CD14-positive monocyte (primary cell): ENCODE measurements around the gene CDH13. TPM values are rescaled to one million over a fixed set of nuclear protein-coding genes. Genes with fewer than 3 reads are reported as not detected.

Experiments used
- DNase-seq, 3 donors: peaks; one replicate each; pipeline ENCODE4 v3.0.0-alpha.2; 2011 to 2022
- H2AFZ ChIP-seq: 2 replicates; pipeline ENCODE4 v1.6.0; 2012; ENCODE audit warnings: mild to moderate bottlenecking, low read depth, low read length, inconsistent platforms; ENCODE audit not compliant: insufficient read depth, poor library complexity, severe bottlenecking
- H3K27ac ChIP-seq, 2 donors: 1 replicate in 1 of 2; 2 replicates in 1 of 2; pipeline ENCODE4 v1.5.1; 2012 to 2013; ENCODE audit warnings: low read length in 2 of 2, control low read depth in 1 of 2, inconsistent platforms in 1 of 2, low read depth in 1 of 2, mild to moderate bottlenecking in 1 of 2
- H3K27me3 ChIP-seq, 2 donors: one replicate each; pipeline versions ENCODE4 v1.6.0 to v1.6.1; 2011 to 2013; ENCODE audit warnings: low read length in 2 of 2; ENCODE audit not compliant: control insufficient read depth in 2 of 2, insufficient read depth in 2 of 2
- H3K36me3 ChIP-seq, 2 donors: replicated peaks in 1 of 2; 1 replicate in 1 of 2; 2 replicates in 1 of 2; pipeline versions ENCODE4 v1.5.1 to v1.6.1; 2012 to 2013; ENCODE audit warnings: low read length in 2 of 2, control low read depth in 1 of 2, inconsistent platforms in 1 of 2, mild to moderate bottlenecking in 1 of 2; ENCODE audit not compliant: insufficient read depth in 2 of 2, control insufficient read depth in 1 of 2
- H3K4me1 ChIP-seq, 2 donors: 1 replicate in 1 of 2; 2 replicates in 1 of 2; pipeline versions ENCODE4 v1.5.1 to v1.6.1; 2012 to 2013; ENCODE audit warnings: low read length in 2 of 2, control low read depth in 1 of 2, inconsistent platforms in 1 of 2, mild to moderate bottlenecking in 1 of 2, moderate library complexity in 1 of 2; ENCODE audit not compliant: insufficient read depth in 2 of 2, control insufficient read depth in 1 of 2
- H3K4me2 ChIP-seq: replicated peaks from 2 replicates; pipeline ENCODE3; 2012; ENCODE audit warnings: low read length, moderate library complexity, mild to moderate bottlenecking; ENCODE audit not compliant: poor library complexity, severe bottlenecking; ENCODE audit errors: extremely low read depth
- H3K4me3 ChIP-seq, 3 experiments: fragments of 200-600 bp in 1 of 3; sonication (generic) in 1 of 3; replicated peaks in 1 of 3; 1 replicate in 2 of 3; 2 replicates in 1 of 3; pipeline ENCODE4 v1.5.1; 2011 to 2013; ENCODE audit warnings: low read length in 3 of 3, mild to moderate bottlenecking in 3 of 3, control low read depth in 2 of 3, low read depth in 2 of 3, inconsistent platforms in 1 of 3, moderate library complexity in 1 of 3
- H3K79me2 ChIP-seq: 2 replicates; pipeline ENCODE4 v1.6.0; 2012; ENCODE audit warnings: mild to moderate bottlenecking, control low read depth, inconsistent platforms, low read length, moderate library complexity; ENCODE audit not compliant: insufficient read depth
- H3K9ac ChIP-seq: 2 replicates; pipeline ENCODE4 v1.6.0; 2017; ENCODE audit warnings: low read length, mild to moderate bottlenecking; ENCODE audit not compliant: insufficient read depth, poor library complexity, severe bottlenecking
- H3K9me3 ChIP-seq, 2 donors: replicated peaks in 1 of 2; 1 replicate in 1 of 2; 2 replicates in 1 of 2; pipeline versions ENCODE4 v1.5.1 to v1.6.1; 2012 to 2013; ENCODE audit warnings: low read length in 2 of 2, control low read depth in 1 of 2; ENCODE audit not compliant: control insufficient read depth in 1 of 2, insufficient read depth in 1 of 2
- H4K20me1 ChIP-seq: 2 replicates; pipeline ENCODE4 v1.6.0; 2012; ENCODE audit warnings: mild to moderate bottlenecking, low read length, control low read depth, moderate library complexity; ENCODE audit not compliant: insufficient read depth
- H3K27ac Mint-ChIP-seq, 7 donors: one replicate each; pipeline ENCODE4 v1.8.0; 2020; ENCODE audit warnings: mild to moderate bottlenecking in 7 of 7, mixed read lengths in 7 of 7, moderate library complexity in 6 of 7, inconsistent platforms in 2 of 7
- H3K27me3 Mint-ChIP-seq, 3 donors: one replicate each; pipeline ENCODE4 v1.8.0; 2021 to 2022; ENCODE audit warnings: low read depth in 3 of 3, mild to moderate bottlenecking in 3 of 3, mixed read lengths in 3 of 3, moderate library complexity in 3 of 3, inconsistent platforms in 1 of 3
- H3K36me3 Mint-ChIP-seq, 2 donors: one replicate each; pipeline ENCODE4 v1.8.0; 2020; ENCODE audit warnings: mixed read lengths in 2 of 2, inconsistent platforms in 1 of 2, mild to moderate bottlenecking in 1 of 2
- H3K4me1 Mint-ChIP-seq: one replicate; pipeline ENCODE4 v1.8.0; 2020; ENCODE audit warnings: mild to moderate bottlenecking, mixed read lengths
- H3K4me3 Mint-ChIP-seq, 2 donors: one replicate each; pipeline ENCODE4 v1.8.0; 2020; ENCODE audit warnings: mild to moderate bottlenecking in 2 of 2, mixed read lengths in 2 of 2, moderate library complexity in 1 of 2
- H3K9me3 Mint-ChIP-seq, 7 donors: one replicate each; pipeline ENCODE4 v1.8.0; 2020 to 2022; ENCODE audit warnings: mixed read lengths in 7 of 7, mild to moderate bottlenecking in 6 of 7, moderate library complexity in 6 of 7, inconsistent platforms in 2 of 7
- WGBS: methylation state at CpG from one replicate; pipeline ENCODE4 v1.1.5; 2013; ENCODE audit warnings: missing lambda C conversion rate; ENCODE audit not compliant: insufficient coverage; 5-methylcytosine and 5-hydroxymethylcytosine counted together
- intact Hi-C, 2 donors: fragments of 100-400 bp; cut with micrococcal nuclease; formaldehyde crosslinking; loops; one replicate each; pipeline versions ENCODE4 v1.15.0 to v1.15.1; 2023
- polyA plus RNA-seq, 3 donors: library from polyadenylated mRNA; depleted of rRNA in 1 of 3; unstranded in 2 of 3; stranded (reverse) in 1 of 3; fragments of 300-500 nt in 2 of 3; fragments of >200 nt in 1 of 3; fragmentation: Illumina TruSeq in 2 of 3; gene quantifications; 1 replicate in 2 of 3; 2 replicates in 1 of 3; pipeline ENCODE4 v1.2.3, GENCODE V29; 2012 to 2021
- TF ChIP-seq, protein P1 (sequence below): fragments of 200-600 bp; IDR thresholded peaks from one replicate; pipeline ENCODE4 v1.8.0; 2022; ENCODE audit warnings: antibody characterized with exemption, mild to moderate bottlenecking

The CDH13 gene
- polyA plus RNA-seq, 3 donors: 0.13 to 0.19 TPM; not detected in 1

DNA sequence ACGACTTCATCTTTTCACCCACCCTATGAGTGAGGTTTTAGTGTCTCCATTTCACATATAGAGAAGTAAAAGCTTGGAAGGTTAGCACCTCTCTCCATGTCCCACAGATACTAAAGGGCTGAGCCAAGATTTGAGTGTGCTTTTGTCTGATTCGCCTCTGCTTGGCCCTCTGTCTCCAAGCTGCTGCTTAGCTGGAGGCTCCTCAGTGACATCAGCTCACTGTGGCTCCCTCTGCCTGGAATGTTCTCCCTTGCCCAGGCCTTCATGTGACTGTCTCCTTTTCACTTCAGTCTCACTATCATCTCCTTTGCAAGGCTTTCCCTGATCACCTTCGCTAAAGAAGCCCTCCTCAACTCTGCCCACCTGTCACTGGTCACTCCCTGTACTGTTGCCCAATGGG is 1096.5 kb downstream of the CDH13 start:
- TF ChIP-seq, protein P1, sequence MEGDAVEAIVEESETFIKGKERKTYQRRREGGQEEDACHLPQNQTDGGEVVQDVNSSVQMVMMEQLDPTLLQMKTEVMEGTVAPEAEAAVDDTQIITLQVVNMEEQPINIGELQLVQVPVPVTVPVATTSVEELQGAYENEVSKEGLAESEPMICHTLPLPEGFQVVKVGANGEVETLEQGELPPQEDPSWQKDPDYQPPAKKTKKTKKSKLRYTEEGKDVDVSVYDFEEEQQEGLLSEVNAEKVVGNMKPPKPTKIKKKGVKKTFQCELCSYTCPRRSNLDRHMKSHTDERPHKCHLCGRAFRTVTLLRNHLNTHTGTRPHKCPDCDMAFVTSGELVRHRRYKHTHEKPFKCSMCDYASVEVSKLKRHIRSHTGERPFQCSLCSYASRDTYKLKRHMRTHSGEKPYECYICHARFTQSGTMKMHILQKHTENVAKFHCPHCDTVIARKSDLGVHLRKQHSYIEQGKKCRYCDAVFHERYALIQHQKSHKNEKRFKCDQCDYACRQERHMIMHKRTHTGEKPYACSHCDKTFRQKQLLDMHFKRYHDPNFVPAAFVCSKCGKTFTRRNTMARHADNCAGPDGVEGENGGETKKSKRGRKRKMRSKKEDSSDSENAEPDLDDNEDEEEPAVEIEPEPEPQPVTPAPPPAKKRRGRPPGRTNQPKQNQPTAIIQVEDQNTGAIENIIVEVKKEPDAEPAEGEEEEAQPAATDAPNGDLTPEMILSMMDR: no peak
- no peak overlapping the region for H3K27ac ChIP-seq
- Mint-ChIP-seq H3K27ac (peak overlapping the region in 1 of 7 donors; percentile 54), H3K36me3 (no peaks in the 10 kb centered on the region), H3K27me3 (peaks cover 0 to 3% (median 0%) of the 10 kb centered on the region in 3 donors), H3K4me1 (peaks cover 23% of the 10 kb centered on the region), H3K4me3 (no peak overlapping the region), H3K9me3 (peaks cover 0 to 6% (median 3%) of the 10 kb centered on the region in 7 donors)
- DNase-seq: no peak
- H3K4me2 ChIP-seq: no peak overlapping the region
- peaks cover 14 to 20% of the 10 kb centered on the region in 2 donors for H3K4me1 ChIP-seq
- H2AFZ ChIP-seq: no peak overlapping the region
- H4K20me1 ChIP-seq: no peaks in the 10 kb centered on the region
- 71% methylated on average over 1 of the region's 3 CpGs for WGBS
- no peaks in the 10 kb centered on the region for H3K27me3 ChIP-seq
- no peaks in the 10 kb centered on the region for H3K36me3 ChIP-seq
- no peak overlapping the region for H3K9ac ChIP-seq
- H3K79me2 ChIP-seq: no peaks in the 10 kb centered on the region
- no peak overlapping the region for H3K4me3 ChIP-seq
- H3K9me3 ChIP-seq: no peaks in the 10 kb centered on the region
- intact Hi-C loops: no loop called here

DNA sequence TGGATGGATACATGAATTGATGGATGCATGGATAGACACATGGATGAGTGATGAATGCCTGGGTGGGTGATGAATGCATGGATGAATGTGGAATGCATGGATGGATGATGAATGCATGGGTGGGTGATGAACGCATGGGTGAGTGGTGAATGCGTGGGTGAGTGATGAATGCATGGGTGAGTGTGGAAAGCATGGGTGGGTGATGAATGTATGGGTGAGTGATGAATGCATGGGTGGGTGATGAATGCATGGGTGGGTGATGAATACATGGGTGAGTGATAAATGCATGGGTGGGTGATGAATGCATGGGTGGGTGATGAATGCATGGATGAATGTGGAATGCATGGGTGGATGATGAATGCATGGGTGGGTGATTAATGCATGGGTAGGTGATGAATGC is 1097.1 kb downstream of the CDH13 start:
- peaks cover 0 to 1% (median 0%) of the 10 kb centered on the region in 3 donors for H3K27me3 Mint-ChIP-seq
- H3K27me3 ChIP-seq: no peaks in the 10 kb centered on the region
- no peak overlapping the region for H3K4me2 ChIP-seq
- H3K4me1 Mint-ChIP-seq: peaks cover 30% of the 10 kb centered on the region
- no peak overlapping the region for H3K4me3 Mint-ChIP-seq
- H3K9me3 ChIP-seq: no peaks in the 10 kb centered on the region
- H4K20me1 ChIP-seq: no peaks in the 10 kb centered on the region
- intact Hi-C loops: no loop called here
- no peak overlapping the region for H3K27ac ChIP-seq
- no peaks in the 10 kb centered on the region for H3K79me2 ChIP-seq
- WGBS: 94% methylated on average over 2 of the region's 2 CpGs
- no peak for DNase-seq
- no peaks in the 10 kb centered on the region for H3K36me3 ChIP-seq
- TF ChIP-seq, protein P1: no peak
- no peak overlapping the region for H2AFZ ChIP-seq
- no peak overlapping the region for H3K27ac Mint-ChIP-seq
- H3K9ac ChIP-seq: no peak overlapping the region
- no peak overlapping the region for H3K4me3 ChIP-seq
- peaks cover 0 to 6% (median 5%) of the 10 kb centered on the region in 7 donors for H3K9me3 Mint-ChIP-seq
- H3K36me3 Mint-ChIP-seq: no peaks in the 10 kb centered on the region
- H3K4me1 ChIP-seq: peaks cover 21 to 26% of the 10 kb centered on the region in 2 donors
